ENCODE data around the gene POLR3E.
A peak's percentile ranks its signal among the peaks of the same experiment; 100 is the strongest.

DNA sequence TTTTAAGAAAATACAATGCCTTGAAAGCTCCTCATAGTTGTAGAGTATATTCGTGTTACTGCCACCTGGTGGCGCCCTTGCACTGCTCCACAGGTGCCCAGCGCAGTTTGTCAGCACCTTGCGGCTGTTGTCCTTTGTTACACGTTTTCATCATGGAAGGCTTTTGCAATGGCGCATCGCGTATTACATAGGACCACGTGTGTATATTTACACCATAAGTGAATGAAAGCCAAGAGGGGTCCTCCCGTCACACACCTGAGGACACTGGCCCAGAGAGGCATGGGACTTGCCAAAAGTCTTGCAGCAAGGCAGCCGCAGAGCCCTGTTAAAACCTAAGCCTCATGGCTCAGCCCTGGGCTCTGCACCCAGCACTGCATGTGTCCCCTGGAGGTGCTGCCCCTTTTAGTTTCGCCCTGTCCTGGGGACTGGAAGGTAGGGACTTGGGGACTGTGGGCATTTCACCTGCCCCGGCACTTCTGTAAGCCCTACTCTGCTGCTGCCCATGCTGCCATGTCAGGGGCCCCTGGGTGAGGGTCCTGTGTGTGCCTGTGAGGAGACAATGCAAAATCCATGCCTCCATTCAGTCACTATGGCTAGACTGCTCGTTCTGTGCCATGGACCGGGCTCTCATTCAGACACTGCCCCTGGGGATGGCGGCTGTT is 24.3 kb downstream of the POLR3E start:
- TF ChIP-seq, protein P1, sequence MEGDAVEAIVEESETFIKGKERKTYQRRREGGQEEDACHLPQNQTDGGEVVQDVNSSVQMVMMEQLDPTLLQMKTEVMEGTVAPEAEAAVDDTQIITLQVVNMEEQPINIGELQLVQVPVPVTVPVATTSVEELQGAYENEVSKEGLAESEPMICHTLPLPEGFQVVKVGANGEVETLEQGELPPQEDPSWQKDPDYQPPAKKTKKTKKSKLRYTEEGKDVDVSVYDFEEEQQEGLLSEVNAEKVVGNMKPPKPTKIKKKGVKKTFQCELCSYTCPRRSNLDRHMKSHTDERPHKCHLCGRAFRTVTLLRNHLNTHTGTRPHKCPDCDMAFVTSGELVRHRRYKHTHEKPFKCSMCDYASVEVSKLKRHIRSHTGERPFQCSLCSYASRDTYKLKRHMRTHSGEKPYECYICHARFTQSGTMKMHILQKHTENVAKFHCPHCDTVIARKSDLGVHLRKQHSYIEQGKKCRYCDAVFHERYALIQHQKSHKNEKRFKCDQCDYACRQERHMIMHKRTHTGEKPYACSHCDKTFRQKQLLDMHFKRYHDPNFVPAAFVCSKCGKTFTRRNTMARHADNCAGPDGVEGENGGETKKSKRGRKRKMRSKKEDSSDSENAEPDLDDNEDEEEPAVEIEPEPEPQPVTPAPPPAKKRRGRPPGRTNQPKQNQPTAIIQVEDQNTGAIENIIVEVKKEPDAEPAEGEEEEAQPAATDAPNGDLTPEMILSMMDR (IDR thresholded peaks at IDR 0.05; ENCODE audit: insufficient read depth, low read length, poor library complexity, severe bottlenecking): peak; percentile 79
- no peak for TF ChIP-seq EZH2phosphoT487 (conservative IDR thresholded peaks at IDR 0.05; ENCODE audit: low read length)

Measured in SU-DHL-6 (cell line).